ENCODE data around the gene NPLOC4.

DNA sequence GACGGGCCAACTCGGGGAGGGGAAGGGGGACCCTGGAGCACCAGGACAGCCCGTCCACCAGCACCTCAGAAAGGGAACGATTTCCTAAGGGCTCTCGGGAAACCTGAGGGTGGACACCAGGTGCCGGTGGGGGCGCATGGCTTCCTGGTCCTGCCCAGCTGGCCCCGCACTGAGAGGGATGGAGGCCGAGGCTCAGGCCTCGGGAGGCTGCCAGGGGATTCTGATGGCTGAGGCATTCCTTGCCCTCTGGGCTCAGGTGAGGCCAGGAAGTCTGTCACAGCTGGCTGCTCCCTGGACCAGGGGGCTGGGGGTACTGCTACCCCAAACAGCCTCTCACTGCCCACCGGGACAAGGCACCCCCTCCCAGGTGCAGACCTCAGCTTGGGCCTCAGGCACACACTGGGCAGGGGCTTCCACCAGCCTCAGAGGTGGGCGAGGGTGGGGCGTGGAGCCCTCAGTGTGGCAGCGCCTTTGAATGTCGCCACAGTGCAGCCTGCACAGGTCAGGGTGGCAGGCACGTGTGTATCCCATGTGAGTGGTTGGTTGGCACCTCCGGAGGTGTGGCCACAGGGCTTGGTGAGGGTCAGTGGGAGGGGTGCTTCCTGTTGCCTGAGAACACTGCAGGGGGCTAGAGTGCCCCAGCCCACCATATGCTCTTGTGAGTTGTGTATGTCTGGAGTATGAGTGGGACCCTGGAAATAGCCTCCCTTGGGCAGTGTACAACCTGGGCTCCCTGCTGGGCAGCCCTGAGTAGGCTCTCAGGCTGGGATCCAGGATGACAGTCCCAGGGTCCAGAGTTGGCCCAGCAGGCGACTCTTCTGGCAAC is 112.7 kb downstream of the NPLOC4 start:
- no peak for TF ChIP-seq POLR2A (IDR thresholded peaks at IDR 0.05)
- TF ChIP-seq, protein P1, sequence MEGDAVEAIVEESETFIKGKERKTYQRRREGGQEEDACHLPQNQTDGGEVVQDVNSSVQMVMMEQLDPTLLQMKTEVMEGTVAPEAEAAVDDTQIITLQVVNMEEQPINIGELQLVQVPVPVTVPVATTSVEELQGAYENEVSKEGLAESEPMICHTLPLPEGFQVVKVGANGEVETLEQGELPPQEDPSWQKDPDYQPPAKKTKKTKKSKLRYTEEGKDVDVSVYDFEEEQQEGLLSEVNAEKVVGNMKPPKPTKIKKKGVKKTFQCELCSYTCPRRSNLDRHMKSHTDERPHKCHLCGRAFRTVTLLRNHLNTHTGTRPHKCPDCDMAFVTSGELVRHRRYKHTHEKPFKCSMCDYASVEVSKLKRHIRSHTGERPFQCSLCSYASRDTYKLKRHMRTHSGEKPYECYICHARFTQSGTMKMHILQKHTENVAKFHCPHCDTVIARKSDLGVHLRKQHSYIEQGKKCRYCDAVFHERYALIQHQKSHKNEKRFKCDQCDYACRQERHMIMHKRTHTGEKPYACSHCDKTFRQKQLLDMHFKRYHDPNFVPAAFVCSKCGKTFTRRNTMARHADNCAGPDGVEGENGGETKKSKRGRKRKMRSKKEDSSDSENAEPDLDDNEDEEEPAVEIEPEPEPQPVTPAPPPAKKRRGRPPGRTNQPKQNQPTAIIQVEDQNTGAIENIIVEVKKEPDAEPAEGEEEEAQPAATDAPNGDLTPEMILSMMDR (IDR thresholded peaks at IDR 0.05), result no peak

Data from thyroid gland (tissue), 4 donors.